Panc1 (cell line): ENCODE results near the gene CFAP100. TPM values are rescaled to one million over a fixed set of nuclear protein-coding genes. Genes with fewer than 3 reads are reported as not detected.

Experiments
- ATAC-seq: fragments of 200-7000 bp; cut with Tn5 transposase; 2 replicates; pipeline ENCODE4 v1.9.1; 2020; ENCODE audit warnings: mild to moderate bottlenecking, moderate library complexity
- BruUV-seq: library from RNA; stranded (reverse); fragments of 400-500 nt; replicated peaks from 2 replicates; lab custom pipeline; 2021; lab: Mats Ljungman, UMichigan
- CTCF ChIA-PET: fragments of 300-600 bp; sonication (Branson Sonifier 250); formaldehyde crosslinking; loops from one replicate; lab custom pipeline; 2022; ENCODE audit warnings: antibody characterized with exemption; lab: Charles Lee
- POLR2A ChIA-PET: fragments of 300-600 bp; sonication (Branson Sonifier 250); formaldehyde crosslinking; loops from one replicate; lab custom pipeline; 2022; ENCODE audit warnings: antibody characterized with exemption; lab: Charles Lee
- DNase-seq: peaks from one replicate; pipeline ENCODE4 v3.0.0-alpha.2; 2010; ENCODE audit warnings: low read depth, low spot score
- H3K27ac ChIP-seq: 2 replicates; pipeline ENCODE4 v1.5.1; 2011; ENCODE audit warnings: mild to moderate bottlenecking, low read length, inconsistent platforms
- H3K27me3 ChIP-seq: fragments of 200-500 bp; sonication (Bioruptor generic); 2 replicates; pipeline ENCODE4 v1.6.0; 2014; ENCODE audit warnings: low read length, inconsistent platforms; ENCODE audit not compliant: control insufficient read depth, insufficient read depth
- H3K36me3 ChIP-seq: fragments of 200-500 bp; sonication (Bioruptor generic); 2 replicates; pipeline ENCODE4 v1.5.1; 2014; ENCODE audit warnings: inconsistent platforms, mild to moderate bottlenecking, low read length, moderate library complexity; ENCODE audit not compliant: control insufficient read depth, insufficient read depth
- H3K4me1 ChIP-seq: 2 replicates; pipeline ENCODE4 v1.5.1; 2011; ENCODE audit warnings: inconsistent platforms, mild to moderate bottlenecking, low read length, moderate library complexity; ENCODE audit not compliant: control insufficient read depth, insufficient read depth
- H3K4me3 ChIP-seq, 2 experiments: 2 replicates each; pipeline ENCODE4 v1.5.1; 2011 to 2012; ENCODE audit warnings: low read depth in 2 of 2, low read length in 2 of 2, mild to moderate bottlenecking in 2 of 2, inconsistent platforms in 1 of 2, moderate library complexity in 1 of 2
- H3K9me3 ChIP-seq: fragments of 200-500 bp; sonication (Bioruptor generic); 2 replicates; pipeline ENCODE4 v1.5.1; 2014; ENCODE audit warnings: low read depth, mild to moderate bottlenecking, inconsistent platforms, low read length, moderate library complexity; ENCODE audit not compliant: control insufficient read depth, insufficient read depth
- CTCF ChIP-seq: fragments of 450-650 bp; IDR thresholded peaks from 2 replicates; pipeline ENCODE4 v1.5.1; 2017; ENCODE audit warnings: mild to moderate bottlenecking
- POLR2AphosphoS5 ChIP-seq: IDR thresholded peaks from 2 replicates; pipeline ENCODE4 v1.6.1; 2012; ENCODE audit warnings: mild to moderate bottlenecking, low read depth, low read length, moderate library complexity
- REST ChIP-seq, 2 experiments: IDR thresholded peaks; 2 replicates each; pipeline ENCODE4 v1.6.1; 2011 to 2012; ENCODE audit warnings: low read depth in 2 of 2, control low read depth in 1 of 2, low read length in 1 of 2, mild to moderate bottlenecking in 1 of 2, moderate library complexity in 1 of 2; ENCODE audit not compliant: insufficient read depth in 1 of 2
- SIN3A ChIP-seq: IDR thresholded peaks from 2 replicates; pipeline ENCODE4 v1.6.1; 2012; ENCODE audit warnings: low read depth, mild to moderate bottlenecking, low read length, moderate library complexity, borderline replicate concordance; ENCODE audit not compliant: insufficient read depth
- TCF7L2 ChIP-seq: IDR thresholded peaks from 2 replicates; pipeline ENCODE4 v1.6.1; 2011; ENCODE audit warnings: mild to moderate bottlenecking, low read depth, low read length, inconsistent platforms
- in situ Hi-C: cut with HindIII; loops from 2 replicates; pipeline ENCODE4 v1.10.0; 2016; ENCODE audit warnings: low sequenced_read_pairs, low pct_unique_long_range_greater_than_20kb
- intact Hi-C: fragments of 100-400 bp; cut with micrococcal nuclease; formaldehyde crosslinking; loops from one replicate; pipeline ENCODE4 v1.10.0; 2022; ENCODE audit not compliant: unreplicated experiment
- total RNA-seq: library from RNA; stranded (reverse); gene quantifications from one replicate; pipeline ENCODE4 v1.2.1, GENCODE V29; 2021; ENCODE audit not compliant: unreplicated experiment

Gene CFAP100
- total RNA-seq, 1 experiment from 2014 or later, result not detected

- no peak overlapping the region for H3K27ac ChIP-seq
- no peaks in the 10 kb centered on the region for H3K9me3 ChIP-seq
- H3K27me3 ChIP-seq, result no peaks in the 10 kb centered on the region
- ATAC-seq (no peak), DNase-seq (no peak)
- CTCF ChIA-PET, result no interaction called here
- no TSS peak for BruUV-seq
- H3K4me3 ChIP-seq, result no peak overlapping the region
- H3K36me3 ChIP-seq, result no peaks in the 10 kb centered on the region
- no peaks in the 10 kb centered on the region for H3K4me1 ChIP-seq
- intact Hi-C loops (no loop called here), in situ Hi-C loops (no loop called here)
- POLR2A ChIA-PET, result no interaction called here
- TF ChIP-seq CTCF (no peak), TCF7L2 (no peak), POLR2AphosphoS5 (no peak), SIN3A (no peak), REST (IDR thresholded peaks at IDR 0.05; ENCODE audit: insufficient read depth in 1 of 2, low read depth in 2 of 2, low read length in 1 of 2) (no peak)
These were observed 86.2 kb downstream of the CFAP100 start for GRCh38 chr3:126480861-126481260.

- ATAC-seq (0 out of 2 replicates have a peak, but pooled peaks have one; percentile 5), DNase-seq (no peak)
- no peaks in the 10 kb centered on the region for H3K27me3 ChIP-seq
- POLR2A ChIA-PET, result no interaction called here
- H3K27ac ChIP-seq, result no peak overlapping the region
- CTCF ChIA-PET, result no interaction called here
- no TSS peak for BruUV-seq
- in situ Hi-C loops, result no loop called here
- H3K36me3 ChIP-seq, result no peaks in the 10 kb centered on the region
- H3K4me3 ChIP-seq, result no peak overlapping the region
- no peaks in the 10 kb centered on the region for H3K4me1 ChIP-seq
- intact Hi-C loops, result no loop called here
- TF ChIP-seq SIN3A, result no peak
- no peak for TF ChIP-seq TCF7L2
- no peak for TF ChIP-seq CTCF
- no peak for TF ChIP-seq POLR2AphosphoS5
- no peak for TF ChIP-seq REST (IDR thresholded peaks at IDR 0.05; ENCODE audit: insufficient read depth in 1 of 2, low read depth in 2 of 2, low read length in 1 of 2)
- H3K9me3 ChIP-seq, result no peaks in the 10 kb centered on the region
These were observed 87.2 kb downstream of the CFAP100 start for GRCh38 chr3:126481808-126482502.
